Mammary epithelial cell (primary cell): ENCODE data around the gene SLC15A5.

Source experiments
- CTCF ChIP-seq, 2 donors: IDR thresholded peaks in 1 of 2; conservative IDR thresholded peaks in 1 of 2; 2 replicates each; pipeline ENCODE4 v1.5.1; 2011 to 2012; ENCODE audit warnings: inconsistent platforms in 2 of 2, low read length in 2 of 2, mild to moderate bottlenecking in 2 of 2, control low read depth in 1 of 2, low read depth in 1 of 2; ENCODE audit not compliant: insufficient read depth in 1 of 2; ENCODE audit errors: extremely low read depth in 1 of 2
- EZH2 ChIP-seq: IDR thresholded peaks from 2 replicates; pipeline ENCODE4 v1.6.1; 2012; ENCODE audit warnings: low read length, inconsistent platforms, borderline replicate concordance

DNA sequence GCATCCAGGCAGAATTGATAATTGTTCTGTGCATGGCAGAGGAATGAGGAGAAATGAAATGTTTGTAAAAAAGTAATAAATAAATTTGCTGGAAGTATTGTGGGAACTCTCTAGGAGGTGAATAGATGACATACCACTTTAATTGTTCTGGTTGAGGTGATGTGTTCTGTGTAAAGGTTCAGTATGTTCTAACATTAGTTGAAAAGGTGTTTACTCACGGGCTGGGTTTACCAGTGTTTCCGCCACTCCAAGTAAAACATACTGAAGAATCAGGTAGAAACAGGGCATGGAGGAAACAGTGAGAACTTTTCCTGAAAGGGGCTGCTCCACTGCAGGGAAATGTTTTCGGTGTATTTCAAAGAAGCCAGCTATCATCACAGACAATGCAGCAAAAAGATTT lies 53.3 kb downstream of the SLC15A5 start:
- no peak for TF ChIP-seq EZH2
- TF ChIP-seq CTCF (conservative IDR thresholded peaks at IDR 0.05 in 1 of 2, IDR thresholded peaks at IDR 0.05 in 1 of 2; ENCODE audit: extremely low read depth in 1 of 2, insufficient read depth in 1 of 2, low read depth in 1 of 2, low read length in 2 of 2) = no peak
